ENCODE results near the gene ARPC4. TPM values are rescaled to one million over a fixed set of nuclear protein-coding genes. Genes with fewer than 3 reads are reported as not detected.

ARPC4 gene
- polyA plus RNA-seq, 2 of the 4 experiments (the other 2 are of a cell fraction), result 140 to 298 TPM

DNA sequence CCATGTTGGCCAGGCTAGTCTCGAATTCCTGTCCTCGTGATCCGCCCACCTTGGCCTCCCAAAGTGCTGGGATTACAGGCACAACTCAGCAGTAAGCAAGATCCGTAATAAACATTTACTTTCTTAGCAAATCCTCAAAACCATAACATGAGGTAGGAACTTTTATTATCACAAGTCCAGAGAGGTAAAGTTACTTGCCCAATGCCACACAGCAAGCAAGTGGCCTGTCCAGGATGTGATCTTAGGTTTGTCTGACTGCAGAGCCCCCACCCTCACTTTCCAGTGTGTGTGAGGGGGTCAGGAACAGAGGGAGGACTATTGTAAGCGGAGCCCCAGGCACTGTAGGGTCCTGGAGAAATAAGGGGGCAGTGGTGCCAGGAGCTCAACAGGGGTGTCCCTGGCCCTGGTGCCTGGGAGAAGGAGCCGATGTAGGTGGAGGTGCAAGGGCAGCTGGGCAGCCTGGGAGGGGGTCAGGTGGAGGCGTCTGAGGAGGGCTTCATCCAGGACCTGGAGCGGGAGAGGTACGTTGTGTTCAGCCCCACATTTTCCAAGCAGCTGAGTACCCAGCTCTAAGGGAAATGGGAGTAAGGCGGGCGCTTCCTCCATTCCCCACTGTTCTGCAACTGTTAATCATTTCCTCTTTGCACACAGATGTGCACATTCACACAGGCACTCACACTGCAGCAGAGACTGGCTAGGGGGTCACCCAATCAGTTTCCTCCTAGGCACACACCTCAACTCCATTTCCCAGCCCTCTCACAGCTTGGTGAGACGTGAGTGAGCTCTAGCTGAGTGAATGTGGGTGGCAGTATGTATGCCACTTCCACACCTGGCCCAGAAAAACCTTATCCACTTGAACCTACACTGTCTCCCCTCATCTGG lies 45.1 kb downstream of the ARPC4 start (continued):
- TF ChIP-seq USF2 (IDR thresholded peaks at IDR 0.05) (no peak), REST (IDR thresholded peaks at IDR 0.05) (no peak)

GRCh38 chr3:9838856-9839255 lies 46.0 kb downstream of the ARPC4 start:
- 84% methylated on average over 4 of the region's 4 CpGs for WGBS (ENCODE audit: missing lambda C conversion rate)

DNA sequence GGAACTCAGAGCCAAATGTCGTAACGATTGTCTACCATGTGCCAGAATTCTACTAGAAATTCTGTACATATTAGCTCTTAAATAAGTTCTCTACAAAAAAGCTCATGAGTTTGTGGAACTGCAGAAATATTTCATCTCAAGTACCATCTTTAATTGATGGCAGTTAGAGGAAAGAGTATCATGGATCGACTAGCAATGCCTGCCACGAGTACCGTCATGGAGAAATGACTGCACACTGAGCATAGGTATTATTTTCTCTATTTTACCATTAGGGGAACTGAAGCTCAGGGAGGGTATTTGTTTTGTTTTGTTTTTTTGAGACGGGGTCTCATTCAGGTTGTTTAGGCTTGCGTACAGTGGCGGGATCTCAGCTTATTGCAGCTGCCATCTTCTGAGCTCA lies 48.1 kb downstream of the ARPC4 start:
- H3K9me3 ChIP-seq, result no peaks in the 10 kb centered on the region
- H3K4me3 ChIP-seq, result no peak overlapping the region
- POLR2A ChIA-PET, result interaction anchor here (1.5 kb wide), 1 partner anchor 93 kb away, joined by 4 read pairs; the partner anchor contains the start of gene CRELD1
- WGBS (ENCODE audit: missing lambda C conversion rate), result 82% methylated on average over 8 of the region's 8 CpGs
- DNase-seq (ENCODE audit: low read depth in 1 of 2, low spot score in 1 of 2) (no peak), ATAC-seq (no peak), FAIRE-seq (no peak)
- H3K4me1 ChIP-seq, result peaks cover 8% of the 10 kb centered on the region; the same call in 2 of the 3 replicates
- H3K4me2 ChIP-seq, result no peak overlapping the region
- no peak overlapping the region for H3K27ac ChIP-seq
- CTCF ChIA-PET, result interaction anchor here (0.7 to 6.1 kb wide), 10 partner anchors 9 to 125 kb away, joined by 3 to 55 read pairs (median 4); partner anchors contain the start of gene CRELD1
- TF ChIP-seq EHF (CRISPR knock-in tag; IDR thresholded peaks at IDR 0.05) (no peak), KDM1A (IDR thresholded peaks at IDR 0.05; ENCODE audit: low read depth) (no peak), TP53 (CRISPR knock-in tag; IDR thresholded peaks at IDR 0.05) (no peak), JUN (IDR thresholded peaks at IDR 0.05) (no peak), MYC (IDR thresholded peaks at IDR 0.05; ENCODE audit: borderline replicate concordance, low read length) (no peak), HEYL (CRISPR knock-in tag; IDR thresholded peaks at IDR 0.05) (no peak), GATA3 (IDR thresholded peaks at IDR 0.05; ENCODE audit: borderline replicate concordance) (no peak), RCOR1 (IDR thresholded peaks at IDR 0.05; ENCODE audit: low read depth, low read length) (no peak), HDAC2 (IDR thresholded peaks at IDR 0.05) (no peak), SMC3 (IDR thresholded peaks at IDR 0.05) (no peak)
- TF ChIP-seq, protein P1, sequence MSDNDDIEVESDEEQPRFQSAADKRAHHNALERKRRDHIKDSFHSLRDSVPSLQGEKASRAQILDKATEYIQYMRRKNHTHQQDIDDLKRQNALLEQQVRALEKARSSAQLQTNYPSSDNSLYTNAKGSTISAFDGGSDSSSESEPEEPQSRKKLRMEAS (IDR thresholded peaks at IDR 0.05), result no peak
- TF ChIP-seq, protein P2, sequence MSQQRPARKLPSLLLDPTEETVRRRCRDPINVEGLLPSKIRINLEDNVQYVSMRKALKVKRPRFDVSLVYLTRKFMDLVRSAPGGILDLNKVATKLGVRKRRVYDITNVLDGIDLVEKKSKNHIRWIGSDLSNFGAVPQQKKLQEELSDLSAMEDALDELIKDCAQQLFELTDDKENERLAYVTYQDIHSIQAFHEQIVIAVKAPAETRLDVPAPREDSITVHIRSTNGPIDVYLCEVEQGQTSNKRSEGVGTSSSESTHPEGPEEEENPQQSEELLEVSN (IDR thresholded peaks at IDR 0.05; ENCODE audit: borderline replicate concordance, low read depth), result no peak
- TF ChIP-seq, protein P3, sequence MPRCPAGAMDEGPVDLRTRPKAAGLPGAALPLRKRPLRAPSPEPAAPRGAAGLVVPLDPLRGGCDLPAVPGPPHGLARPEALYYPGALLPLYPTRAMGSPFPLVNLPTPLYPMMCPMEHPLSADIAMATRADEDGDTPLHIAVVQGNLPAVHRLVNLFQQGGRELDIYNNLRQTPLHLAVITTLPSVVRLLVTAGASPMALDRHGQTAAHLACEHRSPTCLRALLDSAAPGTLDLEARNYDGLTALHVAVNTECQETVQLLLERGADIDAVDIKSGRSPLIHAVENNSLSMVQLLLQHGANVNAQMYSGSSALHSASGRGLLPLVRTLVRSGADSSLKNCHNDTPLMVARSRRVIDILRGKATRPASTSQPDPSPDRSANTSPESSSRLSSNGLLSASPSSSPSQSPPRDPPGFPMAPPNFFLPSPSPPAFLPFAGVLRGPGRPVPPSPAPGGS (IDR thresholded peaks at IDR 0.05), result no peak

More at GRCh38 chr3:9838856-9839255, 46.0 kb downstream of the ARPC4 start:
- ChIA-PET CTCF (interaction anchor here (0.7 to 6.1 kb wide), 9 partner anchors 10 to 108 kb away, joined by 3 to 55 read pairs (median 4); partner anchors contain the start of gene CRELD1), POLR2A (interaction anchor here (0.8 kb wide), 1 partner anchor 108 kb away, joined by 3 read pairs; no protein-coding TSS in a partner anchor)
- no peak overlapping the region for H3K4me3 ChIP-seq
- DNase-seq (ENCODE audit: low read depth in 1 of 2, low spot score in 1 of 2) (no peak), FAIRE-seq (no peak), ATAC-seq (no peak)
- no peaks in the 10 kb centered on the region for H3K9me3 ChIP-seq
- no peak overlapping the region for H3K27ac ChIP-seq
- TF ChIP-seq SREBF2 (IDR thresholded peaks at IDR 0.05) (no peak), REST (IDR thresholded peaks at IDR 0.05) (no peak), NFE2L2 (conservative IDR thresholded peaks at IDR 0.05; ENCODE audit: low read length) (no peak), ZNF302 (CRISPR knock-in tag; IDR thresholded peaks at IDR 0.05) (no peak), FOXS1 (CRISPR knock-in tag; IDR thresholded peaks at IDR 0.05) (no peak), RAD21 (conservative IDR thresholded peaks at IDR 0.05 in 1 of 2, IDR thresholded peaks at IDR 0.05 in 1 of 2) (no peak), PHF8 (IDR thresholded peaks at IDR 0.05; ENCODE audit: borderline replicate concordance, low read depth) (no peak), CHD2 (IDR thresholded peaks at IDR 0.05; ENCODE audit: low read length, partially characterized antibody) (no peak), EHF (CRISPR knock-in tag; IDR thresholded peaks at IDR 0.05) (no peak)
- H3K4me1 ChIP-seq, result peaks cover 8% of the 10 kb centered on the region; the same call in 2 of the 3 replicates
- no peak overlapping the region for H3K4me2 ChIP-seq

All from A549 (cell line).